K562 (cell line): ENCODE data around the gene ARF1. TPM values are rescaled to one million over a fixed set of nuclear protein-coding genes. Genes with fewer than 3 reads are reported as not detected.
A peak's percentile ranks its signal among the peaks of the same experiment; 100 is the strongest.

Experiments
- ATAC-seq: fragments of 200-7000 bp; cut with Tn5 transposase; 3 replicates; pipeline ENCODE4 v1.9.1; 2020; ENCODE audit warnings: moderate library complexity
- BruUV-seq: library from RNA; stranded (reverse); fragments of 400-500 nt; replicated peaks from 2 replicates; lab custom pipeline; 2021; lab: Mats Ljungman, UMichigan
- CTCF ChIA-PET: fragments of 300-600 bp; formaldehyde crosslinking; extraction: SDS; loops from one replicate; lab custom pipeline; 2021; ENCODE audit warnings: low intra/inter-chr PET ratio; lab: Yijun Ruan, JAX
- POLR2A ChIA-PET: fragments of 300-600, 350-650 bp; sonication (Branson Sonifier 250); formaldehyde crosslinking; extraction: SDS; loops from one replicate; lab custom pipeline; 2021; ENCODE audit warnings: antibody characterized with exemption, inconsistent platforms; lab: Yijun Ruan, JAX
- DNase-seq, 4 experiments: peaks; one replicate each; pipeline versions ENCODE4 v3.0.0 to v3.0.0-alpha.2; 2011 to 2018; ENCODE audit warnings: low spot score in 3 of 4, mixed read lengths in 3 of 4; ENCODE audit errors: extremely low read depth in 1 of 4
- FAIRE-seq: peaks from 2 replicates; lab custom pipeline; 2011; peaks lifted over from hg19 to GRCh38; lab: Jason Lieb, UNC
- H2AFZ ChIP-seq: 2 replicates; pipeline ENCODE4 v1.6.0; 2011; ENCODE audit warnings: low read depth, low read length, control low read depth, inconsistent platforms
- H3K27ac ChIP-seq: fragments of 200-600 bp; 3 replicates; pipeline ENCODE4 v1.8.0; 2011; ENCODE audit warnings: low read depth, mild to moderate bottlenecking, control low read depth, inconsistent platforms, low read length, moderate library complexity, mixed read lengths; ENCODE audit errors: extremely low read depth
- H3K27me3 ChIP-seq, 2 experiments: fragments of 300-600 bp in 1 of 2; 2 replicates in 1 of 2; 3 replicates in 1 of 2; pipeline versions ENCODE4 v1.6.0 to v1.8.0; 2011; ENCODE audit warnings: inconsistent platforms in 2 of 2, low read length in 2 of 2, mild to moderate bottlenecking in 1 of 2, mixed read lengths in 1 of 2, moderate library complexity in 1 of 2; ENCODE audit not compliant: control insufficient read depth in 2 of 2, insufficient read depth in 2 of 2
- H3K36me3 ChIP-seq: fragments of 300-600 bp; 3 replicates; pipeline ENCODE4 v1.8.0; 2011; ENCODE audit warnings: mild to moderate bottlenecking, low read length, inconsistent platforms; ENCODE audit not compliant: control insufficient read depth, insufficient read depth
- H3K4me1 ChIP-seq, 2 experiments: fragments of 200-600 bp in 1 of 2; replicated peaks in 1 of 2; 2 replicates in 1 of 2; 3 replicates in 1 of 2; pipeline versions ENCODE4 v1.5.1 to v1.8.0; 2011; ENCODE audit warnings: inconsistent platforms in 2 of 2, low read length in 2 of 2, mild to moderate bottlenecking in 1 of 2, mixed read lengths in 1 of 2, moderate library complexity in 1 of 2; ENCODE audit not compliant: control insufficient read depth in 2 of 2, insufficient read depth in 2 of 2
- H3K4me2 ChIP-seq: 2 replicates; pipeline ENCODE4 v1.6.1; 2011; ENCODE audit warnings: low read length, control low read depth, inconsistent platforms, mixed read lengths; ENCODE audit not compliant: insufficient read depth
- H3K4me3 ChIP-seq: fragments of 200-600 bp; sonication (generic), shearing (Covaris generic); 2 replicates; pipeline ENCODE4 v1.5.1; 2016; ENCODE audit warnings: control low read depth, inconsistent platforms
- H3K79me2 ChIP-seq: fragments of 200-600 bp; 3 replicates; pipeline ENCODE4 v1.8.0; 2011; ENCODE audit warnings: low read length, inconsistent platforms; ENCODE audit not compliant: control insufficient read depth, insufficient read depth
- H3K9ac ChIP-seq, 2 experiments: 2 replicates each; pipeline versions ENCODE4 v1.6.0 to v1.6.1; 2011; ENCODE audit warnings: low read depth in 2 of 2, low read length in 2 of 2, control low read depth in 1 of 2, inconsistent platforms in 1 of 2, mild to moderate bottlenecking in 1 of 2, mixed read lengths in 1 of 2; ENCODE audit not compliant: insufficient read depth in 1 of 2
- H3K9me1 ChIP-seq: one replicate; pipeline ENCODE4 v1.6.0; 2011; ENCODE audit warnings: inconsistent platforms, mild to moderate bottlenecking, low read length, moderate library complexity; ENCODE audit not compliant: control insufficient read depth, insufficient read depth
- H3K9me3 ChIP-seq: replicated peaks from 2 replicates; pipeline ENCODE4 v1.5.1; 2011; ENCODE audit warnings: low read depth, low read length, inconsistent platforms; ENCODE audit not compliant: control insufficient read depth, insufficient read depth
- H4K20me1 ChIP-seq: replicated peaks from 2 replicates; pipeline ENCODE4 v1.6.1; 2011; ENCODE audit warnings: low read length, inconsistent platforms, mixed read lengths; ENCODE audit not compliant: control insufficient read depth, insufficient read depth
- AFF1 ChIP-seq, 2 experiments: fragments of 450-650 bp; IDR thresholded peaks; 2 replicates each; pipeline ENCODE4 v1.6.1; 2018; ENCODE audit warnings: mild to moderate bottlenecking in 2 of 2, low read depth in 1 of 2; ENCODE audit not compliant: partially characterized antibody in 2 of 2
- CREM ChIP-seq: IDR thresholded peaks from 2 replicates; pipeline ENCODE4 v1.6.1; 2014; ENCODE audit warnings: antibody characterized with exemption, low read depth
- GTF2F1 ChIP-seq: IDR thresholded peaks from 2 replicates; pipeline ENCODE4 v1.6.1; 2011; ENCODE audit warnings: low read depth, low read length, improper control_type of control experiment
- GTF3C2 ChIP-seq: IDR thresholded peaks from 3 replicates; pipeline ENCODE4 v1.6.1; 2011; ENCODE audit warnings: borderline replicate concordance, mild to moderate bottlenecking, moderate library complexity; ENCODE audit not compliant: insufficient read length; ENCODE audit errors: extremely low read depth
- MED1 ChIP-seq: sonication (generic); formaldehyde crosslinking; IDR thresholded peaks from 2 replicates; pipeline ENCODE4 v1.8.1; 2023; ENCODE audit warnings: missing genetic modification reagents, borderline replicate concordance
- POLR2G ChIP-seq: fragments of 200-400 bp; formaldehyde crosslinking; IDR thresholded peaks from 2 replicates; pipeline ENCODE4 v1.6.1; 2017; ENCODE audit warnings: low read depth, mild to moderate bottlenecking, antibody characterized with exemption, low read length, moderate library complexity
- RCOR1 ChIP-seq, 2 experiments: IDR thresholded peaks; 2 replicates each; pipeline ENCODE4 v1.6.1; 2012; ENCODE audit warnings: low read depth in 2 of 2, low read length in 2 of 2, borderline replicate concordance in 1 of 2, improper control_type of control experiment in 1 of 2
- RNF2 ChIP-seq: sonication (generic); IDR thresholded peaks from 2 replicates; pipeline ENCODE4 v1.6.1; 2016
- SP2 ChIP-seq: IDR thresholded peaks from 2 replicates; pipeline ENCODE4 v1.6.1; 2011; ENCODE audit warnings: mild to moderate bottlenecking, low read depth, low read length, moderate library complexity; ENCODE audit not compliant: poor library complexity, severe bottlenecking; ENCODE audit errors: extremely low read depth
- TCF15 ChIP-seq: fragments of 250-450 bp; sonication (Bioruptor Pico); IDR thresholded peaks from 2 replicates; pipeline ENCODE4 v1.8.0; 2022; ENCODE audit warnings: moderate library complexity, mild to moderate bottlenecking, inconsistent platforms
- TCF3 ChIP-seq: sonication (generic); formaldehyde crosslinking; IDR thresholded peaks from 2 replicates; pipeline ENCODE4 v1.4.0; 2020; ENCODE audit warnings: mild to moderate bottlenecking, missing genetic modification reagents
- XRCC3 ChIP-seq: fragments of 450-650 bp; IDR thresholded peaks from 2 replicates; pipeline ENCODE4 v1.6.1; 2017; ENCODE audit warnings: mild to moderate bottlenecking, moderate library complexity
- ZFX ChIP-seq: sonication (generic); formaldehyde crosslinking; IDR thresholded peaks from 2 replicates; pipeline ENCODE4 v1.8.0; 2022; ENCODE audit warnings: mild to moderate bottlenecking, missing genetic modification reagents, moderate library complexity
- ZNF586 ChIP-seq: fragments of 450-650 bp; formaldehyde crosslinking; conservative IDR thresholded peaks from 2 replicates; pipeline ENCODE4 v1.4.0; 2020; ENCODE audit warnings: mild to moderate bottlenecking, moderate library complexity
- ZNF830 ChIP-seq: fragments of 250-450 bp; sonication (Bioruptor Pico); IDR thresholded peaks from 2 replicates; pipeline ENCODE4 v1.5.0; 2021; ENCODE audit warnings: mild to moderate bottlenecking
- WGBS: fragments of 100-300 bp; shearing (Covaris generic); methylation state at CpG from one replicate; pipeline ENCODE4 v1.1.6; 2016; ENCODE audit warnings: low coverage, mixed read lengths; ENCODE audit not compliant: insufficient coverage; ENCODE audit errors: missing lambda C conversion rate; 5-methylcytosine and 5-hydroxymethylcytosine counted together
- in situ Hi-C: fragments of 300-500 bp; cut with MboI; formaldehyde crosslinking; loops from 4 replicates; pipeline ENCODE4 v1.15.0; 2018; ENCODE audit warnings: inconsistent platforms, mixed read lengths
- intact Hi-C: fragments of 100-400 bp; cut with micrococcal nuclease; formaldehyde crosslinking; loops from 2 replicates; pipeline ENCODE4 v1.14.2; 2022
- polyA plus RNA-seq, 8 experiments: library from polyadenylated mRNA; depleted of rRNA in 4 of 8; stranded (reverse) in 5 of 8; unstranded in 3 of 8; fragments of >200 nt; fragmentation: Nextera tagmentation in 2 of 8; fragmentation: Illumina TruSeq in 1 of 8; extraction: Ambion mirVana in 2 of 8; extraction: Trizol in 1 of 8; gene quantifications; 2 replicates each; pipeline versions ENCODE4 v1.2.1 to v1.2.3, GENCODE V29; 2011 to 2014; ENCODE audit warnings: inconsistent platforms in 1 of 8, missing spikeins in 1 of 8
- total RNA-seq, 7 experiments: library from RNA; depleted of rRNA in 6 of 7; stranded (reverse); fragments of >200 nt in 6 of 7; fragmentation: Illumina TruSeq in 2 of 7; extraction: Trizol in 2 of 7; gene quantifications; 2 replicates each; pipeline versions ENCODE4 v1.2.1 to v1.2.3, GENCODE V29; 2011 to 2021; ENCODE audit warnings: low replicate concordance in 1 of 7

ARF1 gene
- total and polyA plus RNA-seq, 9 of the 15 experiments (the other 6 are each of a cell fraction or from before 2014, with no cell fraction given): 69.8 to 593 (median 325) TPM

- no peaks in the 10 kb centered on the region for H3K27me3 ChIP-seq
- no peak overlapping the region for H3K4me2 ChIP-seq
- no peaks in the 10 kb centered on the region for H3K9me3 ChIP-seq
- H3K36me3 ChIP-seq: no peaks in the 10 kb centered on the region
- no peaks in the 10 kb centered on the region for H3K9me1 ChIP-seq
- in situ Hi-C loops (no loop called here), intact Hi-C loops (no loop called here)
- H3K9ac ChIP-seq: no peak overlapping the region
- H3K4me1 ChIP-seq: peaks cover 0 to 3% of the 10 kb centered on the region in 2 experiments; a peak in 2 of 5 replicates
- no peak for DNase-seq
- H3K79me2 ChIP-seq: no peaks in the 10 kb centered on the region
- FAIRE-seq: no peak
- no peak overlapping the region for H3K4me3 ChIP-seq
- H2AFZ ChIP-seq: no peak overlapping the region
- BruUV-seq: no TSS peak
- POLR2A ChIA-PET: interaction anchor here (2.3 kb wide), 1 partner anchor 10 kb away, joined by 10 read pairs; no protein-coding TSS in a partner anchor
- peak; percentile 77 for ATAC-seq
- no peak overlapping the region for H3K27ac ChIP-seq
- WGBS: 9% methylated on average over 5 of the region's 5 CpGs
- CTCF ChIA-PET: no interaction called here
- H4K20me1 ChIP-seq: no peaks in the 10 kb centered on the region
- TF ChIP-seq AFF1 (IDR thresholded peaks at IDR 0.05; ENCODE audit: low read depth in 1 of 2, partially characterized antibody in 2 of 2): peak in 1 of 2 experiments; percentile 68
- TF ChIP-seq POLR2G: no peak
- no peak for TF ChIP-seq RCOR1 (IDR thresholded peaks at IDR 0.05; ENCODE audit: borderline replicate concordance in 1 of 2, low read depth in 2 of 2, low read length in 2 of 2)
- no peak for TF ChIP-seq GTF2F1
- no peak for TF ChIP-seq ZNF586
- TF ChIP-seq CREM: no peak; the same call in 1 of the 2 replicates
- TF ChIP-seq TCF3: no peak
- TF ChIP-seq GTF3C2: no peak
- TF ChIP-seq ZFX (CRISPR knock-in tag): no peak
- TF ChIP-seq XRCC3: no peak
- TF ChIP-seq ZNF830 (CRISPR knock-in tag): no peak
- TF ChIP-seq MED1: no peak
- TF ChIP-seq TCF15 (CRISPR knock-in tag): no peak
- no peak for TF ChIP-seq SP2
- TF ChIP-seq RNF2: no peak
Measured at GRCh38 chr1:228120857-228121489, 38.5 kb downstream of the ARF1 start.
